Measurements from ENCODE around the gene TNF.
"Not testable (repeated sequence)": the region's sequence is repeated elsewhere in the genome, so short reads cannot be mapped to it uniquely, and the experiment has no call there.

TNF gene

GRCh38 chr6:31588871-31589650 is 13.7 kb downstream of the TNF start:
- TF ChIP-seq OSR1 (CRISPR knock-in tag; IDR thresholded peaks at IDR 0.05): no peak
- TF ChIP-seq GLIS3 (CRISPR knock-in tag; IDR thresholded peaks at IDR 0.05): no peak
- TF ChIP-seq CSDC2 (CRISPR knock-in tag; IDR thresholded peaks at IDR 0.05): no peak
- TF ChIP-seq ISL1 (CRISPR knock-in tag; IDR thresholded peaks at IDR 0.05): no peak
- no peak for TF ChIP-seq TOX (CRISPR knock-in tag; IDR thresholded peaks at IDR 0.05; ENCODE audit: borderline replicate concordance)
- no peak for TF ChIP-seq PATZ1 (CRISPR knock-in tag; IDR thresholded peaks at IDR 0.05; ENCODE audit: borderline replicate concordance)
- no peak for TF ChIP-seq BACH2 (CRISPR knock-in tag; IDR thresholded peaks at IDR 0.05; ENCODE audit: borderline replicate concordance)
- TF ChIP-seq ZNF8 (CRISPR knock-in tag; IDR thresholded peaks at IDR 0.05): no peak
- no peak for TF ChIP-seq TSHZ2 (CRISPR knock-in tag; IDR thresholded peaks at IDR 0.05)
- no peak for TF ChIP-seq ZFP30 (CRISPR knock-in tag; IDR thresholded peaks at IDR 0.05)
- TF ChIP-seq ZNF70 (CRISPR knock-in tag; IDR thresholded peaks at IDR 0.05): no peak
- no peak for TF ChIP-seq POU6F1 (CRISPR knock-in tag; IDR thresholded peaks at IDR 0.05; ENCODE audit: borderline replicate concordance, low read depth)
- ATAC-seq: peak; percentile 27; the same call in 2 of the 3 replicates

- not testable (repeated sequence) for ATAC-seq
These were observed 15.3 kb downstream of the TNF start for GRCh38 chr6:31590691-31591090.

- ATAC-seq: no peak
- no peak for TF ChIP-seq ZNF8 (CRISPR knock-in tag; IDR thresholded peaks at IDR 0.05)
- no peak for TF ChIP-seq OSR1 (CRISPR knock-in tag; IDR thresholded peaks at IDR 0.05)
- no peak for TF ChIP-seq CREB5 (CRISPR knock-in tag; IDR thresholded peaks at IDR 0.05; ENCODE audit: low read depth)
- no peak for TF ChIP-seq ZNF565 (CRISPR knock-in tag; conservative IDR thresholded peaks at IDR 0.05; ENCODE audit: low read depth)
- no peak for TF ChIP-seq ARNTL (CRISPR knock-in tag; IDR thresholded peaks at IDR 0.05; ENCODE audit: borderline replicate concordance, low read depth)
- no peak for TF ChIP-seq TOX (CRISPR knock-in tag; IDR thresholded peaks at IDR 0.05; ENCODE audit: borderline replicate concordance)
- no peak for TF ChIP-seq ZC3H10 (CRISPR knock-in tag; IDR thresholded peaks at IDR 0.05)
- TF ChIP-seq ISL1 (CRISPR knock-in tag; IDR thresholded peaks at IDR 0.05): no peak
- TF ChIP-seq CSRNP3 (CRISPR knock-in tag; IDR thresholded peaks at IDR 0.05): no peak
- no peak for TF ChIP-seq PPARA (CRISPR knock-in tag; IDR thresholded peaks at IDR 0.05; ENCODE audit: borderline replicate concordance)
- TF ChIP-seq TCF4 (CRISPR knock-in tag; IDR thresholded peaks at IDR 0.05; ENCODE audit: borderline replicate concordance): no peak
- no peak for TF ChIP-seq PATZ1 (CRISPR knock-in tag; IDR thresholded peaks at IDR 0.05; ENCODE audit: borderline replicate concordance)
- TF ChIP-seq ZFP30 (CRISPR knock-in tag; IDR thresholded peaks at IDR 0.05): no peak
- no peak for TF ChIP-seq RARB (CRISPR knock-in tag; IDR thresholded peaks at IDR 0.05)
- TF ChIP-seq ZFP3 (CRISPR knock-in tag; IDR thresholded peaks at IDR 0.05): no peak
- TF ChIP-seq ESRRG (CRISPR knock-in tag; IDR thresholded peaks at IDR 0.05): no peak
- TF ChIP-seq TSHZ2 (CRISPR knock-in tag; IDR thresholded peaks at IDR 0.05): no peak
- no peak for TF ChIP-seq GLIS3 (CRISPR knock-in tag; IDR thresholded peaks at IDR 0.05)
These were observed 17.0 kb downstream of the TNF start for GRCh38 chr6:31592396-31592771.
